ENCODE results near the gene OPN4. TPM values are rescaled to one million over a fixed set of nuclear protein-coding genes. Genes with fewer than 3 reads are reported as not detected.

The OPN4 gene
- total and polyA plus RNA-seq, 2 of the 13 experiments (the other 11 are each of a cell fraction or from before 2014, with no cell fraction given) = not detected

- ATAC-seq = no peak
- peaks cover 5 to 39% of the 10 kb centered on the region in 2 experiments; a peak in 3 of 5 replicates for H3K27me3 ChIP-seq (ENCODE audit: control insufficient read depth in 1 of 2, insufficient read depth in 2 of 2, low read length in 2 of 2)
- FAIRE-seq = no peak
- H2AFZ ChIP-seq (ENCODE audit: low read length) = no peak overlapping the region
- 38% methylated on average over 6 of the region's 8 CpGs for WGBS (ENCODE audit: low lambda C conversion rate)
- H3K4me1 ChIP-seq (ENCODE audit: insufficient read depth, low read length) = no peaks in the 10 kb centered on the region
- in situ Hi-C loops (cut with HindIII; ENCODE audit: extremely low pct_ligation_motif_present, low pct_unique_long_range_greater_than_20kb) (no loop called here), intact Hi-C loops (cut with micrococcal nuclease; ENCODE audit: unreplicated experiment) (no loop called here)
- BruUV-seq (replicated peaks) = no TSS peak
- H4K20me1 ChIP-seq (ENCODE audit: insufficient read depth, low read length) = no peaks in the 10 kb centered on the region
- H3K36me3 ChIP-seq (replicated peaks in 1 of 2; ENCODE audit: control insufficient read depth in 1 of 2, insufficient read depth in 2 of 2, low read length in 2 of 2) = no peaks in the 10 kb centered on the region
- H3K9ac ChIP-seq (ENCODE audit: insufficient read depth, low read depth, low read length) = no peak overlapping the region
- H3K4me2 ChIP-seq (ENCODE audit: low read depth, low read length) = no peak overlapping the region
- H3K9me3 ChIP-seq (ENCODE audit: low read length) = no peaks in the 10 kb centered on the region
- ChIA-PET POLR2A (no interaction called here), CTCF (ENCODE audit: low intra/inter-chr PET ratio, low total read pairs) (no interaction called here)
- no peak overlapping the region for H3K27ac ChIP-seq (ENCODE audit: extremely low read length, insufficient read depth, low read length)
- no peaks in the 10 kb centered on the region for H3K79me2 ChIP-seq (ENCODE audit: insufficient read depth, low read length)
- no peak overlapping the region for H3K4me3 ChIP-seq (replicated peaks in 1 of 3; ENCODE audit: insufficient read depth in 1 of 3, low read depth in 2 of 3, low read length in 3 of 3)
- no peak for DNase-seq (ENCODE audit: low spot score)
- TF ChIP-seq ZMYM3 (CRISPR knock-in tag; IDR thresholded peaks at IDR 0.05) (no peak), ZNF580 (CRISPR knock-in tag; IDR thresholded peaks at IDR 0.05; ENCODE audit: borderline replicate concordance, low read depth) (no peak), SNAPC5 (CRISPR knock-in tag; IDR thresholded peaks at IDR 0.05; ENCODE audit: borderline replicate concordance) (no peak), ZNF317 (CRISPR knock-in tag; IDR thresholded peaks at IDR 0.05) (no peak), FOXC1 (CRISPR knock-in tag; IDR thresholded peaks at IDR 0.05; ENCODE audit: borderline replicate concordance) (no peak), FOXA1 (IDR thresholded peaks at IDR 0.05) (no peak), FOXA1 (CRISPR knock-in tag; IDR thresholded peaks at IDR 0.05) (no peak), ZNF740 (CRISPR knock-in tag; IDR thresholded peaks at IDR 0.05) (no peak), HIC2 (CRISPR knock-in tag; IDR thresholded peaks at IDR 0.05; ENCODE audit: low read depth) (no peak), ZBTB4 (CRISPR knock-in tag; IDR thresholded peaks at IDR 0.05; ENCODE audit: borderline replicate concordance) (no peak), ISL2 (CRISPR knock-in tag; IDR thresholded peaks at IDR 0.05) (no peak), GLMP (CRISPR knock-in tag; IDR thresholded peaks at IDR 0.05; ENCODE audit: borderline replicate concordance) (no peak), SP2 (CRISPR knock-in tag; IDR thresholded peaks at IDR 0.05) (no peak), KLF16 (CRISPR knock-in tag; IDR thresholded peaks at IDR 0.05) (no peak), TIGD3 (CRISPR knock-in tag; IDR thresholded peaks at IDR 0.05; ENCODE audit: borderline replicate concordance) (no peak), TFDP2 (CRISPR knock-in tag; IDR thresholded peaks at IDR 0.05) (no peak)
These were observed 4.2 kb upstream of the OPN4 start for GRCh38 chr10:86650151-86650550.
